Measurements from ENCODE around the gene ANKRD12. TPM values are rescaled to one million over a fixed set of nuclear protein-coding genes. Genes with fewer than 3 reads are reported as not detected.

Gene ANKRD12
- total and polyA plus RNA-seq, 2 experiments from 2014 or later: 23.9 to 92.4 TPM

- TF ChIP-seq ZNF462 (CRISPR knock-in tag; IDR thresholded peaks at IDR 0.05) (no peak), ZNF114 (CRISPR knock-in tag; IDR thresholded peaks at IDR 0.05) (no peak), NANOG (IDR thresholded peaks at IDR 0.05; ENCODE audit: borderline replicate concordance) (no peak), POLR2AphosphoS5 (IDR thresholded peaks at IDR 0.05; ENCODE audit: low read depth) (no peak), CTCF (conservative IDR thresholded peaks at IDR 0.05; ENCODE audit: low read depth in 2 of 2) (no peak)
Measured at GRCh38 chr18:9117980-9118841, 18.4 kb upstream of the ANKRD12 start (continued).

GRCh38 chr18:9120796-9121195 is 15.8 kb upstream of the ANKRD12 start:
- peaks cover 14% of the 10 kb centered on the region for H3K4me1 Mint-ChIP-seq
- Histone ChIP-seq H3K9me2 (ENCODE audit: insufficient read depth) (no peaks in the 10 kb centered on the region), H3K4me3 (no peak overlapping the region), H3K79me2 (replicated peaks; ENCODE audit: insufficient read depth) (peaks cover 76% of the 10 kb centered on the region), H3K4me1 (ENCODE audit: insufficient read depth) (peaks cover 20% of the 10 kb centered on the region; the same call in 1 of the 2 replicates), H3K4me2 (no peak overlapping the region), H3F3A (replicated peaks; ENCODE audit: low read depth) (no peaks in the 10 kb centered on the region), H3K27ac (ENCODE audit: low read depth) (no peak overlapping the region), H3K36me3 (ENCODE audit: insufficient read depth) (peaks cover 31% of the 10 kb centered on the region; the same call in 1 of the 2 replicates), H4K20me1 (replicated peaks; ENCODE audit: insufficient read depth) (peaks cover 10% of the 10 kb centered on the region), H2AFZ (no peak overlapping the region), H3K27me3 (ENCODE audit: insufficient read depth) (no peaks in the 10 kb centered on the region)
- no peak overlapping the region for H3K4me3 Mint-ChIP-seq
- no peak overlapping the region for H3K27ac Mint-ChIP-seq
- peaks cover 61% of the 10 kb centered on the region for H3K36me3 Mint-ChIP-seq (ENCODE audit: low read depth)
- DNase-seq (ENCODE audit: low spot score) (no peak), ATAC-seq (no peak)
- no peaks in the 10 kb centered on the region for H3K9me3 Mint-ChIP-seq
- no peaks in the 10 kb centered on the region for H3K27me3 Mint-ChIP-seq (ENCODE audit: insufficient read depth, low read depth, poor library complexity)
- TF ChIP-seq EZH2phosphoT487 (IDR thresholded peaks at IDR 0.05; ENCODE audit: unreplicated experiment): no peak
- no peak for TF ChIP-seq CTCF (conservative IDR thresholded peaks at IDR 0.05; ENCODE audit: low read depth in 2 of 2)
- no peak for TF ChIP-seq EZH2 (IDR thresholded peaks at IDR 0.05; ENCODE audit: low read depth, unreplicated experiment)
- no peak for TF ChIP-seq ZNF114 (CRISPR knock-in tag; IDR thresholded peaks at IDR 0.05)
- no peak for TF ChIP-seq ETS1 (IDR thresholded peaks at IDR 0.05)
- no peak for TF ChIP-seq CREB1 (CRISPR knock-in tag; IDR thresholded peaks at IDR 0.05; ENCODE audit: low read depth)
- TF ChIP-seq NANOG (IDR thresholded peaks at IDR 0.05; ENCODE audit: borderline replicate concordance): no peak
- no peak for TF ChIP-seq POLR2AphosphoS5 (IDR thresholded peaks at IDR 0.05; ENCODE audit: low read depth)
